ENCODE data around the gene ATXN7.
A peak's percentile ranks its signal among the peaks of the same experiment; 100 is the strongest.

The ATXN7 gene

DNA sequence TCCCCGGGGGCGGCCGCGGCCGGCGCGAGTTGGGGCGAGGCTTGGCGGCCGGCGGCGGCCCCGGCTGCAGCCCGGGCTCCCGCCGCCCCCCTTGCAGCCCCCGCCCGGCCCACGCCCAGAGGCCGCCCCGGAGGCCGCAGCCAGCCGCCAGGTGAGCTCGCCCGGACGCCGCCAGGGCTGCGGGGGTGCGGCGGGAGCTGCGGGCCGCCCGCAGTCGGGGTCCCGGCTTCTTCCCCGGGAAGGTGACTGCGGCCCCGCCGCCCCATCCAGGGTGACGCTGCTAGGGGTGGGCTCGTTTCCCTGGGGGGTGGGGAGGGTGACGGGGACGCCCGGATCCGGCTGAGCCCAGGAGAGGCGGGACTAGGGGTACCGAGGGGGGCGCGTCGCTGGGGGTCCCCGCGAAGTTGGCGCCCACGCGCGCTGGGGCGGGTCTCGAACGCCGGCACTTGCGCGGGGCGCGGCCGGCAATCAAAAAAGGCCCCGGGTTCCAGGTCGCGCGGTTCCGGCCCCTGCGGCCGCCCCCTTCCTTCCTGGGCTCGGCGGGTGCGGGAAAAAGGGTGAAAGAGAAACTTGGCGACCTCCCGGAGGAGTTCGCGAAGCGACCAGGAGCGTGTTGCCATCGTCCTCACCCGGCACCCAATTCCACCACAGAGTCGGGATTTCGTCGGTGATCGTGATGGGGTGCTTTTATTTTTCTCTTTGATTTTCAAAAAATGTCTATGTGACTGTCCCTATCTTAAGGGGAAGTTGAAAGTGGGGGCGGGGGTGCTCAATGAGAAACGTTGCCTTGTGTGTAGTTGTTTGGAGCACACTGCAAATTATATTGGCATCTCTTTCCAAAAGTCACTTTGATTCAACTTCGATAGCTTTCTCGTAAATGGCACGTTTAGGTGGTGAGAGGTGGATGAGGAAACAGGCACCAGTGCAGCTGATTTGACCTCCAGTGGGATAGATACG, 619 bp downstream of the ATXN7 start:
- peak; percentile 33 for DNase-seq

DNA sequence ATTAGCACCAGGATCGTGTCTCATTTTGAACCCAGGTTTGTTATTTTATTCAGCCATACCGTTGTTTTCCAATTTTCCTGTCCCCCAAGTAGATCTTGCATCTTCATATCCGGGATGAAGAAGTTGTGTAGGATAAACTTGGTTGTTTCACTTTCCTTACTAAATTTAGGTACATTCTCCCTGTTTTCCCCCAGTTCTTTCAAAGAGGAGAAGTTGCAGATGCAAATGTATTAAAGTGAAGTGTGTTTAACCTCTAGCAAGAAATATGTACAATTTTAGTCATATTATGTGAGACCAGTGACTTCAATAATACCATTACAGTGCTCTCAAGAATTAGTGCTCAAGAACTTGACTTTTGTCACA, 1.3 kb downstream of the ATXN7 start:
- no peak for DNase-seq

- no peak for DNase-seq
Measured at GRCh38 chr3:63867225-63867624, 3.6 kb downstream of the ATXN7 start.

DNA sequence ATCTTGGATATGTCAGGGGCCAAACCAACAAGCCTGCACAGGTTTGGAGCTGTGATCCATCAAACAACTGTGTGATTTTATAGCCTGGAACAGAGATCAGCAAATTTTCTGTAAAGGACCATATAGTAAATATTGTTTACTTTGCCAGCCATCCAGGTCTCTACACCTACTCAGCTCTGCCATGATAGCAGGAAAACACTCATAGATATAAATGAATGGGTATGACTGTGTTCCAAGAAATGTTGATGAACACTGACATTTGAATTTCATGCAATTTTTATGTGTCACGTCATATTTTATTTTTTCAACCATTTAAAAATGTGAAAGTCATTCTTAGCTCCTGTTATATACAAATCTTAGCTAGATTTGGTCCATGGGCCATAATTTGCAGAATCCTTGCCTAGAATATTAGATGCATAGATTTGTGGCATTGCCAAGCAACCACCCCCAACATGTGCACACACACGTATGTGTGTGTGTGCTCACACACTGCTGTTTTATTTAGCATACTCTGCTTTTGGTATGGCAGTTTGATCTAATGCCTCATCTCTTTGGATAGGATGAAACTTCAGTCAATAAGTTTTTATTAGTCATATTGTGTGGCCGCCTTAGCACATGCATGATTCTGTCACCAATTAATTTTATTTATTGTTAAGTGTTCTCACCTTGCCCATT, 6.4 kb downstream of the ATXN7 start:
- DNase-seq: no peak

GRCh38 chr3:63870615-63871005, 6.9 kb downstream of the ATXN7 start:
- no peak for DNase-seq

GRCh38 chr3:63872135-63872924, 8.7 kb downstream of the ATXN7 start:
- no peak for DNase-seq

DNA sequence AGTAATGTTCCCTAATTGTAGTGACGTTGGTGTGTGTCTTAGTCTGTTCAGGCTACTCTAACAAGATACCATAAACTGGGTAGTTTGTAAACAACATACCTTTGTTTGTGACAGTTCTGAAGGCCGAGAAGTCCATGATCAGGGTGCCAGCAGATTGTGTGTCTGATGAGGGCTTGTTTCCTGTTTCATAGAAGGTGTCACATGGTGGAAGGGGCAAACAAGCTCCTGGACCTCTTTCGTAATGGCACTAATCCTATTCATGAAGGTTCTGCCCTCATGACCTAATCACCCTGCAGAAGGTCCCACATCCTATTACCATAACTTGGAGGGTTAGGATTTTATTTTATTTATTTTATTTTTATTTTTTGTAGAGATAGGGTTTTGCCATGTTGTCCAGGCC, 11.1 kb downstream of the ATXN7 start:
- no peak for DNase-seq

DNA sequence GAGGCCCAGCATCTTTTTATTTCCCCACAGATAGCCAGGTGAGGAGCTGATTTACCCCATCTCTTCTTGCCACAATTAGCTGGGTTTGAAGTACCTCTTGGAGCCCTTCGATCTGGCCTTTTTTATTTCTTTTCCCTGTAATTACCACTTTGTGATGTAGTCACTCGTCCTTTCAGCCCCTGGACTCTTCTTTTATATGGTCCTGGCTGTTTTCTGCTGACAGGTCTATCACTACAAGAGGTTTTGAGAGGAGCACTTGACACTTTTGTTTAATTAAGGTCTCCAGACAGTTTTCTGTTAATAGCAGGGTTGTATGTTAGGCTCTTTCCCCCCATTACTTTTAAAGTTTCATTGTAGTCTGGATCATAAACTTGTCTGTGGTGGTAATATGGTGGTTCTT, 11.8 kb downstream of the ATXN7 start:
- no peak for DNase-seq

DNA sequence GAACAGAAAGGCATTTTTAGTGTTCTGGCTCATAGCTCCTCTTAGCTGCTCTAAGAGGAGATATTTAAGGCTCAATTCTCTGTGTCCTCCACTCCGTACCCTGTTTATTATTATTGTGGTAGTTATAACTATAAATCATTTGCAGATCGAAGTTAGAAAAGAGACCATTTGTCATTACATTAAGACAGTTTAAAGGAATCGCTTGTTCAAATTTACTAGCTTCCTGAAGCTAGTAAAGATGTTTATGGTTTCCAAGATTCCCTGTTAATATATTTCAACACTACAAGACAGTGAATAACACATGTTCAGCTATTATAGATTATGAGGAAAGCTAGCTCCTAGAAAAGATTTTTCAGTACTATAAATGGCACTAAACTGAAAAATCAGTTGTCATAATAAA, 12.6 kb downstream of the ATXN7 start:
- DNase-seq: no peak

GRCh38 chr3:63877737-63878393, 14.2 kb downstream of the ATXN7 start:
- DNase-seq: no peak

- DNase-seq: no peak
Measured at GRCh38 chr3:63878394-63879060, 14.9 kb downstream of the ATXN7 start.

DNA sequence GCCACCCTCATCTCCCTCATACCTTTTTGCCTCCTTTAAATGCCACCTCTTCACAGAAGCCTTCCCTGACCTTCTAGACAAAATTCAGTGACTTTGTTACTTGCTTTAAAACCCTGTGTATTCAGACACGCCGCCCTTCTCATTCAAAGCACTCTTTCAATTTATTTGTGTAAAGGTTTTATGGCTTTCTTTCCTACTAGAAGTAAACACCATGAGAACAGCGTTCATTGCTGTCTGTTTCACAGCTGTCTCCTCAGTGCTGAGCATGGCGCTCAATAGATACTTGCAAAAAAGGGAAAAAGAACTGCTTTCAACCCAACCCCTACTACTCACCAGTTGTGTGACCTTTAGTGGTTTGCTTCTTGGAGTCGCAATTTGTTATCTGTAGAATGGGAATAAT, 17.0 kb downstream of the ATXN7 start:
- no peak for DNase-seq

GRCh38 chr3:63886858-63887257, 23.2 kb downstream of the ATXN7 start:
- DNase-seq: no peak

- DNase-seq: no peak
Measured at GRCh38 chr3:63891518-63891917, 27.9 kb downstream of the ATXN7 start.

GRCh38 chr3:63892773-63893352, 29.2 kb downstream of the ATXN7 start:
- no peak for DNase-seq

GRCh38 chr3:63895422-63896189, 31.9 kb downstream of the ATXN7 start:
- no peak for DNase-seq

GRCh38 chr3:63896332-63897030, 32.8 kb downstream of the ATXN7 start:
- no peak for DNase-seq

DNA sequence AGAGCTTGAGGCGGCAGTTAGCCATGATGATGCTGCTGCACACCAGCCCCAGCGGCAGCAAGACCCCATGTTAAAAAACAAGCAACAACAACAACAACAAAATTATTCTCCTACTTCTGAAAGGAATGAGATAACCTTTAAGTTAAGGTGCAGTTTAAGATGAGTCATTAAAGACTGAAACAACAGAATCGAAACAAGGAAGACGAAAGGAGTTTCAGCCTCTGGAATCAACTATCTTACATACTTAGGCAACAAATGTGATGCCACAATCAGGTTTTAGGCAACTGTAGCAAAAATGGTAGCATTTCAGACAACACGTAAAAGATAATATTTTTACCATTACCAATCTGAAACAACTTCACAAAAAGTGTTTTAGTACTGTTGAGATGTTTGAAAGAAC, 36.3 kb downstream of the ATXN7 start:
- no peak for DNase-seq

DNA sequence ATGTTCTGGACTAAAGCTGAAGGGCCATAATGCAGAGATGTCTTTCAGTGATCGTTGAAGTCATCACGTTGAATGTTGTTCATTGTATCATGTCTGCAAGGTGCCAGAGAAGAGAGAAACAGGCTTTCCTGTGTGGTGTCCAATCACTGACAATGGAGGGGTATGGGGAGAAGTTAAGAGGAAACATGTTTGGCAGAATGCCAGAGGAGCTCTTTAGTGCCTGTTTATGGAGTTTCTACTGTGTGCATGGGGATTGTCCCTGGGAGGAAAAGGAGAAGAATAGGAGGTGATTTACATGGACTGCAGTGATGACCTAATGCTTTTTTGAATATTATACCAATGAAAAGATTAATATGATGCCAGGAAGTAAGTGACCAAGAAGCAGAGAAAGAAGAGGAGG, 36.8 kb downstream of the ATXN7 start:
- DNase-seq: no peak
